T-cell (primary cell): ENCODE measurements around the gene CPT2. TPM values are rescaled to one million over a fixed set of nuclear protein-coding genes. Genes with fewer than 3 reads are reported as not detected.
"Not testable (repeated sequence)": the region's sequence is repeated elsewhere in the genome, so short reads cannot be mapped to it uniquely, and the experiment has no call there.

Experiments
- ATAC-seq, 4 experiments: fragments of 200-7000 bp in 3 of 4; fragments of 150-1000 bp in 1 of 4; cut with Tn5 transposase; replicated peaks in 1 of 4; 1 replicate in 3 of 4; 2 replicates in 1 of 4; pipeline ENCODE4 v1.10.0; 2021; ENCODE audit warnings: moderate library complexity in 3 of 4, mild to moderate bottlenecking in 2 of 4, moderate number of reproducible peaks in 1 of 4
- CTCF ChIA-PET, 2 donors: fragments of 300-600 bp; sonication (Branson Sonifier 250); formaldehyde crosslinking; loops; one replicate each; lab custom pipeline; 2022; ENCODE audit warnings: antibody characterized with exemption in 2 of 2; lab: Charles Lee
- POLR2A ChIA-PET, 2 donors: fragments of 300-600 bp; sonication (Branson Sonifier 250); formaldehyde crosslinking; loops; one replicate each; lab custom pipeline; 2022; ENCODE audit warnings: antibody characterized with exemption in 2 of 2; lab: Charles Lee
- DNase-seq, 35 experiments: peaks; one replicate each; pipeline versions ENCODE4 v3.0.0 to v3.0.0-alpha.2; 2013 to 2023
- H3K27ac ChIP-seq: one replicate; pipeline ENCODE4 v1.5.1; 2013; ENCODE audit warnings: low read length
- H3K27me3 ChIP-seq, 2 experiments: replicated peaks in 1 of 2; 1 replicate in 1 of 2; 2 replicates in 1 of 2; pipeline versions ENCODE4 v1.6.1 to v1.7.0; 2013; ENCODE audit warnings: low read length in 1 of 2, mixed read lengths in 1 of 2; ENCODE audit not compliant: control insufficient read depth in 2 of 2, insufficient read depth in 2 of 2; ENCODE audit errors: extremely low read depth in 1 of 2
- H3K36me3 ChIP-seq, 2 donors: 1 replicate in 1 of 2; 2 replicates in 1 of 2; pipeline versions ENCODE4 v1.6.1 to v1.7.0; 2013; ENCODE audit warnings: low read length in 1 of 2; ENCODE audit not compliant: control insufficient read depth in 2 of 2, insufficient read depth in 1 of 2; ENCODE audit errors: extremely low read depth in 1 of 2
- H3K4me1 ChIP-seq, 2 experiments: 1 replicate in 1 of 2; 2 replicates in 1 of 2; pipeline versions ENCODE4 v1.6.1 to v1.7.0; 2013; ENCODE audit warnings: low read length in 2 of 2, mixed read lengths in 1 of 2; ENCODE audit not compliant: insufficient read depth in 2 of 2, control insufficient read depth in 1 of 2; ENCODE audit errors: extremely low read depth in 1 of 2
- H3K4me3 ChIP-seq, 2 donors: 1 replicate in 1 of 2; 2 replicates in 1 of 2; pipeline versions ENCODE4 v1.5.1 to v1.7.0; 2013; ENCODE audit warnings: mild to moderate bottlenecking in 2 of 2, low read length in 1 of 2, moderate library complexity in 1 of 2; ENCODE audit not compliant: control insufficient read depth in 1 of 2; ENCODE audit errors: extremely low read depth in 1 of 2
- H3K9me3 ChIP-seq: 2 replicates; pipeline ENCODE4 v1.7.0; 2013
- H3K27ac Mint-ChIP-seq, 2 donors: one replicate each; pipeline ENCODE4 v1.8.0; 2020 to 2021; ENCODE audit warnings: mild to moderate bottlenecking in 2 of 2, mixed read lengths in 2 of 2
- H3K27me3 Mint-ChIP-seq, 2 donors: one replicate each; pipeline ENCODE4 v1.8.0; 2021 to 2022; ENCODE audit warnings: mixed read lengths in 2 of 2
- H3K36me3 Mint-ChIP-seq: one replicate; pipeline ENCODE4 v1.8.0; 2021; ENCODE audit warnings: mixed read lengths
- H3K4me1 Mint-ChIP-seq, 3 donors: one replicate each; pipeline ENCODE4 v1.8.0; 2020 to 2022; ENCODE audit warnings: mixed read lengths in 3 of 3, mild to moderate bottlenecking in 1 of 3
- H3K4me3 Mint-ChIP-seq, 3 donors: one replicate each; pipeline ENCODE4 v1.8.0; 2020 to 2022; ENCODE audit warnings: mild to moderate bottlenecking in 3 of 3, mixed read lengths in 3 of 3, moderate library complexity in 3 of 3
- H3K9me3 Mint-ChIP-seq, 3 donors: one replicate each; pipeline ENCODE4 v1.8.0; 2020 to 2022; ENCODE audit warnings: mixed read lengths in 3 of 3
- WGBS: methylation state at CpG from one replicate; pipeline ENCODE4 v1.1.5; 2013; ENCODE audit warnings: missing lambda C conversion rate; ENCODE audit not compliant: insufficient coverage; 5-methylcytosine and 5-hydroxymethylcytosine counted together
- total RNA-seq, 35 experiments: library from RNA in 6 of 35; stranded (reverse) in 6 of 35; fragments of 120-200 nt in 1 of 35; gene quantifications; one replicate each; pipeline versions ENCODE4 v1.2.1 to v1.2.4 and lab custom pipeline; 2013 to 2026

The CPT2 gene
- total RNA-seq, 5 donors from 2014 or later (not counting 1 experiment from before 2014, with no cell fraction given), result 9.4 to 17.5 (median 15.9) TPM

DNA sequence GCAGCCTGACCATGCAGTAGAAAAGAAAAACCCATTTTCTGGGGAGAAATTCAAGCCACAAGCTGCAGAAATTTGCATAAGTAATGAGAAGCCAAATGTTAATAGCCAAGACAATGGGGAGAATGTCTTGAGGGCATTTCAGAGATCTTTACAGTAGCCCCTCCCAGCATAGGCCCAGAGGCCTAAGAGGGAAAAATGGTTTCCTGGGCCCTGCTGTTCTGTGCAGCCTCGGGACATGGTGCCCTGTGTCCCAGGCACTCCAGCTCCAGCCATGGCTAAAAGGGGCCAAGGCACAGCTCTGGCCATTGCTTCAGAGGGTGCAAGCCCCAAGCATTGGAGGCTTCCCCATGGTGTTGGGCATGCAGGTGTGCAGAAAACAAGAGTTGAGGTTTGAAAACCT is 8.9 kb downstream of the CPT2 start:
- H3K4me1 ChIP-seq, DNase-seq, ATAC-seq, H3K27me3 ChIP-seq, H3K27ac Mint-ChIP-seq, CTCF ChIA-PET, H3K27ac ChIP-seq, H3K4me3 ChIP-seq, H3K27me3 Mint-ChIP-seq, H3K4me3 Mint-ChIP-seq, H3K9me3 ChIP-seq, H3K9me3 Mint-ChIP-seq: not testable (repeated sequence)
- H3K36me3 ChIP-seq, result peaks cover 21 to 75% of the 10 kb centered on the region in 2 donors
- Mint-ChIP-seq H3K36me3 (peaks cover 85% of the 10 kb centered on the region), H3K4me1 (peaks cover 0 to 19% (median 6%) of the 10 kb centered on the region in 3 donors)
- WGBS, result 89% methylated on average over 1 of the region's 1 CpG
- POLR2A ChIA-PET, result interaction anchor here in 1 of 2 donors (0.7 kb wide), 1 partner anchor 163 kb away, joined by 8 read pairs; no protein-coding TSS in a partner anchor

GRCh38 chr1:53206083-53206685 is 9.6 kb downstream of the CPT2 start:
- H3K4me1 ChIP-seq, H3K4me3 ChIP-seq, H3K27ac Mint-ChIP-seq, H3K9me3 ChIP-seq, H3K4me3 Mint-ChIP-seq, CTCF ChIA-PET, H3K27ac ChIP-seq, H3K27me3 ChIP-seq, H3K9me3 Mint-ChIP-seq, DNase-seq, H3K27me3 Mint-ChIP-seq, ATAC-seq: not testable (repeated sequence)
- 100% methylated on average over 1 of the region's 3 CpGs for WGBS
- Mint-ChIP-seq H3K4me1 (peaks cover 0 to 12% (median 4%) of the 10 kb centered on the region in 3 donors), H3K36me3 (peaks cover 81% of the 10 kb centered on the region)
- POLR2A ChIA-PET, result interaction anchor here in 1 of 2 donors (0.7 kb wide), 1 partner anchor 164 kb away, joined by 8 read pairs; no protein-coding TSS in a partner anchor
- peaks cover 28 to 76% of the 10 kb centered on the region in 2 donors for H3K36me3 ChIP-seq

DNA sequence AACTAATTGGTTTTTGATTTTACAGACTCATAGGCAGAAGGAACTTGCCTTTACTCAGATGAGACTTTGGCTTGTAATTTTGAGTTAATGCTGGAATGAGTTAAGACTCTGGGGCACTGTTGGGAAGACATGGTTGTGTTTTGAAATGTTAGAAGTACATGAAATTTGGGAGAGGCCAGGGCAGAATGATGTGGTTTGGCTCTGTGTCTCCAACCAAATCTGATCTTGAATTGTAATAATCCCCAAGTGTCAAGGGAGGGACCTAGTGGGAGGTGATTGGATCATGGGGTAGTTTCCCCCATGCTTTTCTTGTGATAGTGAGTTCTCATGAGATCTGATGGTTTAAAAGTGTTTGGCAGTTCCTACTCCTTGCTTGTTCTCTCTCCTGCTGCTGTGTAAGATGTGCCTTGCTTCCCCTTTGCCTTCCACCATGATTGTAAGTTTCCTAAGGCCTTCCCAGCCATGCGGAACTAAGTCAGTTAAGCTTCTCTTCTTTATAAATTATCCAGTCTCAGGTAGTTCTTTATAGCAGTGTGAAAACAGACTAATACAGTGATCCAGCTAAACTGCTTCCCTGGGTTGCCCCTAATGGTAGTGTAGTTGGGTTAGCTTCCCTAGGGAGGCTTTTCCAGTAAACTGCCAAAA is 10.2 kb downstream of the CPT2 start:
- peaks cover 77% of the 10 kb centered on the region for H3K36me3 Mint-ChIP-seq
- no peak overlapping the region for H3K27ac ChIP-seq
- H3K4me1 Mint-ChIP-seq, result peaks cover 0 to 11% (median 4%) of the 10 kb centered on the region in 3 donors
- ATAC-seq (no peak), DNase-seq (no peak)
- H3K27me3 ChIP-seq, result no peaks in the 10 kb centered on the region
- no peaks in the 10 kb centered on the region for H3K4me1 ChIP-seq
- H3K9me3 Mint-ChIP-seq, result peaks cover 0 to 10% (median 7%) of the 10 kb centered on the region in 3 donors
- H3K9me3 ChIP-seq, result no peaks in the 10 kb centered on the region
- H3K27ac Mint-ChIP-seq, result no peak overlapping the region
- H3K4me3 ChIP-seq, result no peak overlapping the region
- ChIA-PET CTCF (no interaction called here), POLR2A (no interaction called here)
- no peak overlapping the region for H3K4me3 Mint-ChIP-seq
- H3K36me3 ChIP-seq, result peaks cover 33 to 72% of the 10 kb centered on the region in 2 donors
- H3K27me3 Mint-ChIP-seq, result no peaks in the 10 kb centered on the region
- WGBS, result no CpG with 5 or more reads among the region's 1 CpG

DNA sequence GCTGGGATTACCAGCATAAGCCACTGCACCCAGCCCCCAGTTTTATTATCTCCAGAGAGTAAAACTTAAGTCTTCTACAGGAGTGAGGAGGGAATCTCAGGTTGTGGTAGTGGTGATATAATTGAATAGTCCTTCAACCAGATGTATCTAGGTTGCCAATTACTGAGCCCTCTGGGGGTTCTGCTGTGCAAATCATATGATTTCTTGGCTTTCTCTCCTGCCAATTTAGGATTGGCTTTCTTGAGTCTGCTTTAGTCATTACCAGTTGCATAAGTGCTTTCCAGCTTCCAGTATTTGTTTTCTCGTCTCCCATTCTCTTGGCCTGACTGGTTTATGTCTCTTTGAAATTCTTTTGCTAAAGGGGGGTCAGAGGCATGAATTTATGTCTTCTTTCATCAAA is 11.1 kb downstream of the CPT2 start:
- Histone ChIP-seq H3K27ac (no peak overlapping the region), H3K27me3 (no peaks in the 10 kb centered on the region), H3K4me3 (no peak overlapping the region), H3K9me3 (no peaks in the 10 kb centered on the region), H3K36me3 (peaks cover 33 to 69% of the 10 kb centered on the region in 2 donors), H3K4me1 (no peaks in the 10 kb centered on the region)
- Mint-ChIP-seq H3K36me3 (peaks cover 73% of the 10 kb centered on the region), H3K27ac (no peak overlapping the region), H3K4me1 (peaks cover 0 to 7% (median under 1%) of the 10 kb centered on the region in 3 donors), H3K27me3 (no peaks in the 10 kb centered on the region), H3K4me3 (no peak overlapping the region), H3K9me3 (peaks cover 0 to 10% (median 7%) of the 10 kb centered on the region in 3 donors)
- no CpG with 5 or more reads among the region's 1 CpG for WGBS
- ChIA-PET CTCF (no interaction called here), POLR2A (no interaction called here)
- no peak for DNase-seq
- no peak for ATAC-seq

GRCh38 chr1:53210352-53210751 is 13.7 kb downstream of the CPT2 start:
- H3K27ac Mint-ChIP-seq, result no peak overlapping the region
- H3K4me3 ChIP-seq, result no peak overlapping the region
- peaks cover 33 to 67% of the 10 kb centered on the region in 2 donors for H3K36me3 ChIP-seq
- ATAC-seq, result no peak
- no peaks in the 10 kb centered on the region for H3K27me3 Mint-ChIP-seq
- H3K27me3 ChIP-seq, result no peaks in the 10 kb centered on the region
- ChIA-PET CTCF (no interaction called here), POLR2A (no interaction called here)
- H3K4me1 ChIP-seq, result no peaks in the 10 kb centered on the region
- no peak overlapping the region for H3K27ac ChIP-seq
- H3K4me1 Mint-ChIP-seq, result peaks cover 0 to 4% (median 0%) of the 10 kb centered on the region in 3 donors
- peaks cover 59% of the 10 kb centered on the region for H3K36me3 Mint-ChIP-seq
- H3K4me3 Mint-ChIP-seq, result no peak overlapping the region
- H3K9me3 Mint-ChIP-seq, result peaks cover 0 to 7% (median 4%) of the 10 kb centered on the region in 3 donors
- no peak for DNase-seq
- no peaks in the 10 kb centered on the region for H3K9me3 ChIP-seq
- WGBS, result 100% methylated on average over 2 of the region's 7 CpGs

GRCh38 chr1:53210954-53211353 is 14.3 kb downstream of the CPT2 start:
- Mint-ChIP-seq H3K4me3 (no peak overlapping the region), H3K9me3 (peaks cover 0 to 7% (median 4%) of the 10 kb centered on the region in 3 donors), H3K36me3 (peaks cover 55% of the 10 kb centered on the region), H3K27me3 (no peaks in the 10 kb centered on the region), H3K27ac (no peak overlapping the region), H3K4me1 (peaks cover 0 to 4% (median 0%) of the 10 kb centered on the region in 3 donors)
- ChIA-PET CTCF (no interaction called here), POLR2A (no interaction called here)
- Histone ChIP-seq H3K4me3 (no peak overlapping the region), H3K4me1 (no peaks in the 10 kb centered on the region), H3K27ac (no peak overlapping the region), H3K9me3 (no peaks in the 10 kb centered on the region), H3K36me3 (peaks cover 30 to 65% of the 10 kb centered on the region in 2 donors), H3K27me3 (no peaks in the 10 kb centered on the region)
- ATAC-seq (no peak), DNase-seq (no peak)
- over 99% methylated on average over 11 of the region's 11 CpGs for WGBS
